ENCODE measurements around the gene SCGB2B2. TPM values are rescaled to one million over a fixed set of nuclear protein-coding genes. Genes with fewer than 3 reads are reported as not detected.

SCGB2B2 gene
- polyA plus RNA-seq, 3 donors, result 0.05 TPM; not detected in 2

DNA sequence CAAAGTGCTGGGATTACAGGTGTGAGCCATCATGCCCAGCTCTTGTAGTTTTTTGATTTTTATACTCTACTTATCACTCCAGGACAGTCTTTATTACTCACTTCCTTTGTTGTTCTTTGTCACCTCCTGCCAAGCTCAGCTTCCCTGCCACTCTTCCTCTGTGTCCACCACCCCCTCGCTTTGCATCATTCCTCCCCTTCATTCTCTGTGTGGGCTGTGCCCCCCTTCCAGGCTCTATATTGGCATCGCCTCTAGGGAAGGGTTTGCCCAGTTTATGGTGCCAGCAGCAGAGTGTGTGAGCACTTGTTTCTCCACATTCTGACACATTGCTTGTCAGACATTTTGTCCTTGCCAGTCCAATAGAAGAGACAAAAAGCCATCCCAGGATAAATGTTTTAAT is 15.6 kb upstream of the SCGB2B2 start:
- Histone ChIP-seq H4K20me1 (ENCODE audit: insufficient read depth, low read length) (no peaks in the 10 kb centered on the region), H2AFZ (ENCODE audit: insufficient read depth, low read depth, low read length, poor library complexity, severe bottlenecking) (no peak overlapping the region), H3K36me3 (replicated peaks in 1 of 2; ENCODE audit: control insufficient read depth in 1 of 2, insufficient read depth in 2 of 2, low read length in 2 of 2) (no peaks in the 10 kb centered on the region), H3K4me3 (replicated peaks in 1 of 3; ENCODE audit: low read depth in 2 of 3, low read length in 3 of 3) (no peak overlapping the region), H3K4me1 (ENCODE audit: control insufficient read depth in 1 of 2, insufficient read depth in 2 of 2, low read length in 2 of 2) (no peaks in the 10 kb centered on the region), H3K79me2 (ENCODE audit: insufficient read depth, low read length) (no peaks in the 10 kb centered on the region), H3K27ac (ENCODE audit: low read depth in 1 of 2, low read length in 2 of 2) (no peak overlapping the region), H3K9me3 (replicated peaks in 1 of 2; ENCODE audit: control insufficient read depth in 1 of 2, insufficient read depth in 1 of 2, low read length in 2 of 2) (peaks cover 19 to 30% of the 10 kb centered on the region in 2 donors), H3K27me3 (ENCODE audit: control insufficient read depth in 2 of 2, insufficient read depth in 2 of 2, low read length in 2 of 2) (no peaks in the 10 kb centered on the region), H3K4me2 (replicated peaks; ENCODE audit: extremely low read depth, low read length, poor library complexity, severe bottlenecking) (no peak overlapping the region), H3K9ac (ENCODE audit: insufficient read depth, low read length, poor library complexity, severe bottlenecking) (no peak overlapping the region)
- WGBS (ENCODE audit: insufficient coverage), result no CpG with 5 or more reads among the region's 2 CpGs
- Mint-ChIP-seq H3K36me3 (no peaks in the 10 kb centered on the region), H3K4me3 (no peak overlapping the region), H3K27me3 (ENCODE audit: low read depth in 3 of 3) (peaks cover 1 to 7% (median 3%) of the 10 kb centered on the region in 3 donors), H3K27ac (no peak overlapping the region), H3K4me1 (no peaks in the 10 kb centered on the region), H3K9me3 (peaks cover 12 to 46% (median 36%) of the 10 kb centered on the region in 7 donors)
- DNase-seq, result no peak
- TF ChIP-seq, protein P1, sequence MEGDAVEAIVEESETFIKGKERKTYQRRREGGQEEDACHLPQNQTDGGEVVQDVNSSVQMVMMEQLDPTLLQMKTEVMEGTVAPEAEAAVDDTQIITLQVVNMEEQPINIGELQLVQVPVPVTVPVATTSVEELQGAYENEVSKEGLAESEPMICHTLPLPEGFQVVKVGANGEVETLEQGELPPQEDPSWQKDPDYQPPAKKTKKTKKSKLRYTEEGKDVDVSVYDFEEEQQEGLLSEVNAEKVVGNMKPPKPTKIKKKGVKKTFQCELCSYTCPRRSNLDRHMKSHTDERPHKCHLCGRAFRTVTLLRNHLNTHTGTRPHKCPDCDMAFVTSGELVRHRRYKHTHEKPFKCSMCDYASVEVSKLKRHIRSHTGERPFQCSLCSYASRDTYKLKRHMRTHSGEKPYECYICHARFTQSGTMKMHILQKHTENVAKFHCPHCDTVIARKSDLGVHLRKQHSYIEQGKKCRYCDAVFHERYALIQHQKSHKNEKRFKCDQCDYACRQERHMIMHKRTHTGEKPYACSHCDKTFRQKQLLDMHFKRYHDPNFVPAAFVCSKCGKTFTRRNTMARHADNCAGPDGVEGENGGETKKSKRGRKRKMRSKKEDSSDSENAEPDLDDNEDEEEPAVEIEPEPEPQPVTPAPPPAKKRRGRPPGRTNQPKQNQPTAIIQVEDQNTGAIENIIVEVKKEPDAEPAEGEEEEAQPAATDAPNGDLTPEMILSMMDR (IDR thresholded peaks at IDR 0.05), result no peak
- intact Hi-C loops (cut with micrococcal nuclease), result no loop called here

DNA sequence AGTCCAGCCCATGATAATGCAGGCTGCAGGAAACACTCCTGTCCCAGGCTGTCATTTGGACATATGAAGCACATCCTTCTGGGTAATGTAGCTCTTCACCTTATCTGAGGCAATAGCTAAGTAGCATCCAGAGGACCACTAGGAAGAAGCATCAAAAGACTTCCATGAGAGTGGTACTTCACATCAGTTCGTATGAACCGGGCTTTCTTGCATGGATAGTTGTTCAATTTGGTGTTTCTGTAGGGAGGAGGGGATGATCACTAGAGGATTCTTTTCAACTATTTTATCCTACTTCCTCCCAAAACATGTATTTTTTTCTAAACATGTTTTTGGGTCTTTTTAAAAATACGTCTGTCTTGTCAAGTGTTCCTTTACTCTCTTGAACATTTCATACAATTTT is 13.4 kb upstream of the SCGB2B2 start:
- Mint-ChIP-seq H3K4me3 (no peak overlapping the region), H3K36me3 (no peaks in the 10 kb centered on the region), H3K4me1 (no peaks in the 10 kb centered on the region), H3K27ac (no peak overlapping the region), H3K27me3 (ENCODE audit: low read depth in 3 of 3) (peaks cover 3 to 7% (median 3%) of the 10 kb centered on the region in 3 donors), H3K9me3 (peaks cover 21 to 60% (median 53%) of the 10 kb centered on the region in 7 donors)
- intact Hi-C loops (cut with micrococcal nuclease), result no loop called here
- TF ChIP-seq, protein P1 (IDR thresholded peaks at IDR 0.05), result no peak
- Histone ChIP-seq H3K4me1 (ENCODE audit: control insufficient read depth in 1 of 2, insufficient read depth in 2 of 2, low read length in 2 of 2) (no peaks in the 10 kb centered on the region), H2AFZ (ENCODE audit: insufficient read depth, low read depth, low read length, poor library complexity, severe bottlenecking) (no peak overlapping the region), H3K27me3 (ENCODE audit: control insufficient read depth in 2 of 2, insufficient read depth in 2 of 2, low read length in 2 of 2) (no peaks in the 10 kb centered on the region), H3K9me3 (replicated peaks in 1 of 2; ENCODE audit: control insufficient read depth in 1 of 2, insufficient read depth in 1 of 2, low read length in 2 of 2) (peaks cover 22 to 36% of the 10 kb centered on the region in 2 donors), H4K20me1 (ENCODE audit: insufficient read depth, low read length) (no peaks in the 10 kb centered on the region), H3K36me3 (replicated peaks in 1 of 2; ENCODE audit: control insufficient read depth in 1 of 2, insufficient read depth in 2 of 2, low read length in 2 of 2) (no peaks in the 10 kb centered on the region), H3K9ac (ENCODE audit: insufficient read depth, low read length, poor library complexity, severe bottlenecking) (no peak overlapping the region), H3K4me2 (replicated peaks; ENCODE audit: extremely low read depth, low read length, poor library complexity, severe bottlenecking) (no peak overlapping the region), H3K4me3 (replicated peaks in 1 of 3; ENCODE audit: low read depth in 2 of 3, low read length in 3 of 3) (no peak overlapping the region), H3K79me2 (ENCODE audit: insufficient read depth, low read length) (no peaks in the 10 kb centered on the region), H3K27ac (ENCODE audit: low read depth in 1 of 2, low read length in 2 of 2) (no peak overlapping the region)
- no peak for DNase-seq
- WGBS (ENCODE audit: insufficient coverage), result no CpG with 5 or more reads among the region's 3 CpGs
